Stimulated activated CD8-positive, alpha-beta memory T cell treated with anti-CD3 and anti-CD28 coated beads, Interleukin-7, amount 100 ng/mL, for 1 hour (primary cell): Measurements from ENCODE around the gene NREP.

ENCODE experiments used
- DNase-seq, 2 donors: peaks; one replicate each; pipeline ENCODE4 v3.0.0-alpha.2; 2020; ENCODE audit warnings: low read depth in 2 of 2

NREP gene, protein sequence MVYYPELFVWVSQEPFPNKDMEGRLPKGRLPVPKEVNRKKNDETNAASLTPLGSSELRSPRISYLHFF

GRCh38 chr5:111756581-111757354 is at the start of gene NREP:
Gene NREP, minus strand, starts transcription at chr5:111757194. Its CDS starts 1,422 bp downstream, at chr5:111755772.
- no peak for DNase-seq

DNA sequence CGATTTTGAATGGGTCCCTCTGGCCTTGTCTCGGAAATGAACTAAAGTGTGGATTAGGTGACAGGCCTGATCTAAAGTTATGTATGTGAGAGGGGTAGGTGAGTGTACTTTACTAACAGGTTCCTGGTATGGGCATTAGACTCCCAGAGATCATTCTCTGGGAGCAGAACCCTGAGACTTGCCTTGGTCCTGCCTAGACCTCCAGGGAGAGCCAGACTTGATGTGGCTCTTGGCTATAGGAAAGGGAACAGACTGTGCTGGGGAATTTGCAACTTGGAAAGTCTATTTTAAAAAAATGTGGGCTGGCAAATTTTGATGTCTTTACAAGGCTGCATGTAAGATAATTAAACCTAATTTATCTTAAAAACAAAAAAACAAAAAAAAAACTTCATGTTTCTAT is 49.8 kb upstream of the NREP start:
- DNase-seq = no peak

- no peak for DNase-seq
These were observed 49.2 kb upstream of the NREP start for GRCh38 chr5:111806156-111806555.

DNA sequence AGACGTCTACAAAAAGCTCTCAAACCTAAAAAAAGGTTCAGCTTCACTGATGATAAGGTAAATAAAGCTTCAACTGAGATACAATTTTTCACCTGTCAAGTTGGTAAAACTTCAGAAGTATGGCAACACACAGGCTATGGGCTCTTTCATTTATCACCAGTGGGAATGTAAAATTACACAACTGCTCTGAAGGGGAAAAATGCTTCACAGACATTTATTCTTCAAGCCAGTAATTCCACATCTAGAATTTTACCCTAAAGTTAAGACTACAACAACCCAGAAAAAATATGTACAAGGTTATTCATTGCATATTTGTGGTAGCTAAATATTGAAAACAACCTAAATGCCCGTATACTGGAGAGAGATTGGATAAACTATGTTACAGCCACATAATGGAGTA is 48.1 kb upstream of the NREP start:
- DNase-seq = no peak

DNA sequence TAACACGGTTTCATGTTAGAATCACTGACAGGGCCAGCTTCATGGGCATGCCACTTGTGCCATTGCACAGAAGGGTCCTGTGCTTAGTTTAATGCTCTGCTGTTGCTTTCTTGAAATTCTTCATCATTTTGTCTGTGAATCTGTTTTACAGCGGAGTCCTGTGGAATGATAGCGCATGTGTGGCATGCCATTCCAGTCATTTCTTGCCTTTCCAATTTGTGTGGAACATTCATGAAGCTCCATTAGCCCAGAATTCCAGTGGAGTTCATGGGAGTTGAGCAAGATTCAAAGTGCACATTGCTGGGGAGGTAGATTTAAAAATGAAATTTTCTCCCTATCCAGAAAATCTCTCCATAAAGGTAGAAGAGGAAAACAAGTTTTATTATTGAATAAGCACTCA is 43.4 kb upstream of the NREP start:
- DNase-seq = no peak

DNA sequence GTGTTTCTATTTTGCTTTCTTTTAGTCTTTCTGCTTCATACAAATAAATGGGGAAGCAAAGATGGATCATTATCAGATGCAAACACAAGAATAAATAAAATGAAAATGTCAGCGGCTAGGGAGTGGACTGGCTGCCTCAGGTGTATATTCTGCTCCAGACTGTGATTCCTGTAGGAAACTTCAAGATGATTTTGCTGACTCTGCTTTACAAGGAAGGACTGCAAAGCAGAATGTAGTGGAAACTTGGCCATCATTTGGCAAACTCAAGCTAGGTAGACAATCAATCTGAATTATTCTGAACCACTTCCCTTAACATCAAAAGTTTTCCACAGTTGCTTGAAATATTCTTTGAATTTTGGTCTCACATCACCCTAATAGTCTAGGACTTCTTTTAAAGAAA is 38.1 kb upstream of the NREP start:
- no peak for DNase-seq

DNA sequence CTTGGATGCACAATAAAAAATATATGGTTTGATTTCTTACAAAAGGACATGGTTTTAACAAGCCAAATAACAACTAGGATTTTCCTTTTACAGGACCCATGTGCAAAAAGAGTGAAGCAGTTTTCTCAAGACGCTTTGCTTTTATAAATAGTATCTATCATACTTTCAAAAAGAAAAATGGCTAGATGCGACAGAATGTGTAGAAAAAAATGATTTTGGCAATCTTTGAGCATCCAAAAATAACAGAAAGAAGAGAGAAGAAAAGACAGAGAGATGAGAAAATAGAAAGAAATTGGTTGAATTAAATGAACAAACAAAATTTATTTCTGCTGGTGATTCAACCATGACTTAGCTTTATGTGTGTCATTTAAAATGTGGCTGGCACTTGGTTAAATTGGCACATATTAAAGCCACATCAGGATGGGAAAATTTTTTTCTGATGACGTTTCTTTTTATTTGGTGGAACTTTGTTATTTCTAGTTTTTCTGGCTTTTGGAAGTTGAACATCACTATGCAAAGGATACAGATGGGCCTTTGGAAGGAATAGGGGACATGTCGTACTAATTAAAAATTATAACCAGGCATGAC is 35.6 kb upstream of the NREP start:
- no peak for DNase-seq

DNA sequence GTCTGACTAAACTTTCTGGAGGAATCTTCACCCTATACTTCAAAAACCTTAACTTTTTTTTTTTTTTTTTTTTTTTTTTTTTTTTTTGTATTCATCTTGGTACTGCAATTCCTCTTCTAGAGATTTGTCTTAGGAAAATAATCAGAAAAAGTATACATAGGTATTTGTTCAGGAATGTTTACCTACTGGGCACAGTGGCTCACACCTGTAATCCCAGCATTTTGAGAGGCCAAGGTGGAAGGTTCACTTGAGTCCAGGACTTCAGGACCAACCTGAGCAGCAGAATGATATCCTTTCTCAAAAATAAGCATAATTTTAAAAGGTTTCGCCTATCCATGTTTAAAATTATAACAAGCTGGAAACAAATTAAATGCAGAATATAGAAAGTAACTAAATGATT is 33.3 kb upstream of the NREP start:
- no peak for DNase-seq

DNA sequence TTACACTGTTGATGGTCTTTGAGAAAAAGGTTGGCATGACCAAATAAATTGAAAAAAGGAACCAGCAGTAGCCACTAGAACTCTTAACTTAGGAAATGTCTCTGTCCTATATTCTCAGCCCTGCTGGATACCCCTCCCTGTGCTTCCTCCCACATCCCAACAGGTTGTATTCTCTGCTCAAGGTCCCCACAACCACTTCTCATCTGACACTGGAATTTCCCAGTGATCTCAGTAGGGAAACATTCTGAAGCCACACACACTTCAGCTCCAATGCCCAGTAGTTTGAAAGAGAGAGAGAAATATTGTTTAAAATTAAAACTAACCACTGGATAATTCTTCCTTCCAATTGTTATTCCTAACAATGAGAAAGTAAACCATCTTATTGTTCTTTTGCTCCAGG is 30.0 kb upstream of the NREP start:
- no peak for DNase-seq

DNA sequence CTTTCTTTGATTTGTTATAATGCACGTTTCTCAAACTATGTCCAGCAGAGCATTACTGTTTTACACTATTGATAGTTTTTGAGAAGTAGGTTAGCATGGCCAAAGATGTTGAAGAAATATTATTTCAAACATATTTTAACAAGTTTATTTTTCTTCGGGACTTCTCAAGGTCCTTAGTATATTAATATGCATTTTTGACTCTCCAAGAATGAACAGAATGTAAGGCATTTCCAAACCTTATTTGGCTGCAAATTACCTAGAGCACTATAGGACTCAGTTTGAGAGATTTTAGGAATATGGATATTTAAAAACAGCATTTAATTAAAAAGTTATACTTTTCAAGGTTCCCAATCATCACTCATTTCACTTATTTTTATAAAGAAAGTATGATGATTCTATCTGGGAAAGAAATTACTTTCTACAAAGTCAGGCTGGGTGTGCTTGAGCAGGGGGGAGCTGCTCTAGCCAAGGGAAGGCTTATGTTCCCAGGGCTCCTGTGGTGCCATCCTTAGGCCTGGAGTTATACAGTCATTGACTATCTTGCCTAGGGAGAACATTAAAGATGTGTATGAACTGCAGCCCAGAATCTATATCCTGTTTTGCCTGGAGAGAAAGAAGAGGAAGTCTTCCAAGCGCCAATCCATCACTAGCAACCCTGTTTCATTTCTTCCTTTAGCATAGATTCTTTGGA is 27.6 kb upstream of the NREP start:
- no peak for DNase-seq

- no peak for DNase-seq
These were observed 26.5 kb upstream of the NREP start for GRCh38 chr5:111783537-111783936.

- no peak for DNase-seq
These were observed 25.2 kb upstream of the NREP start for GRCh38 chr5:111782216-111782615.

DNA sequence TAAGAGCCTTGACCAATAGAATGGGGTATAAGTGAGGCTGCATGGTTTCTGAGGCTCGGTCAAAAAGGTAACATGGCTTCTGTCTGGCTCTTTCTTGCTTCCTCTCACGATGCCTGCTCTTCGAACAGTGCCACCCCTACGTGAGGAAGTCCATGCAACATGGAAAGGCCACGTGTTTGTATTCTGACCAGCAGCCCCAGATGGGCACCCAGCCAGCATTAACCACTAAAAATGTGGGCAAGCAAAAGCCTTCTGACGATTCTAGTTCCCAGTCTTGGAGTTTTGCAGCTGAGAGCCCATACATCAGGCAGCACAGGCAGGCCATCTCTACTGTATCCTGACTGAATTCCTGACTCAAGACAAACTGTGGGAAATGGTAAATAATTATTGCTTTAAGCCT is 24.2 kb upstream of the NREP start:
- DNase-seq = no peak

DNA sequence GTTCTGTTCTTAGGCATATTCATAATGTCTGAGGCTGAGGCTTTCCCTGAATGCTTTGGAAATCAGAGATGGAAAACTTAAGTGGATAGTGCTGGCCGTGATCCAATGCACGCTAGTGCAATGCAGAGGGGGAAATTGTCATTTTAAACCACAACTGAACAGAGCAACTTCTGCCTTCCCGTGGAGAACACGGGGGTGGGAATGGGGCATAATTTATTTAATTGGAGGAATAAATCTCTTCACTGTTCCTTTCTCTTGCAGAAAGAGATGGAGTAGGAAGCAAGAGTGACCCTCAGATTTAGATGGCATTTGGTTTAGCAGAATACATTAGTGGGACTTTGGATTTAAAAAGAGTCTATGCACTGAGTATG is 22.9 kb upstream of the NREP start:
- no peak for DNase-seq

GRCh38 chr5:111779260-111779921 is 22.4 kb upstream of the NREP start:
- no peak for DNase-seq

- DNase-seq = no peak
These were observed 20.2 kb upstream of the NREP start for GRCh38 chr5:111776913-111777781.

GRCh38 chr5:111775224-111775623 is 18.2 kb upstream of the NREP start:
- DNase-seq = no peak

- DNase-seq = no peak
These were observed 17.5 kb upstream of the NREP start for GRCh38 chr5:111774525-111774924.

GRCh38 chr5:111772456-111773122 is 15.6 kb upstream of the NREP start:
- DNase-seq = no peak

DNA sequence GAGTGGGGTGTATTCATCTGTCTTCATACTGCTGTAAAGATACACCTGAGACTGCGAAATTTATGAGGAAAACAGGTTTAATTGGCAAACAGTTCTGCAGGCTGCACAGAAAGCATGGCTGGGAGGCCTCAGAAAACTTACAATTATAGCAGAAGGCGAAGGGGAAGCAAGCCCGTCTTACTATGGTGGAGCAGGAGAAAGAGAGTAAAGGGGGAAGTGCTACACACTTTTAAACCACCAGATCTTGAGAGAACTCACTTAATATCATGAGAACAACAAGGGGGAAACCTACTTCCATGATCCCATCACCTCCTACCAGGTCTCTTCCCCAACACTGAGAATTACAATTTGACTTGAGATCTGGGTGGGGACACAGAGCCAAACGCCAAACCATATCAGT is 12.5 kb upstream of the NREP start:
- DNase-seq = no peak
